Smooth muscle cell of the brain vasculature (primary cell): ENCODE results near the gene PRKACA.

Source experiments
- DNase-seq: peaks from one replicate; pipeline ENCODE4 v3.0.0-alpha.2; 2012; ENCODE audit warnings: low read depth, low spot score

Gene PRKACA

GRCh38 chr19:14116918-14117578, 514 bp downstream of the PRKACA start:
- DNase-seq: no peak

- DNase-seq: no peak
Observed at GRCh38 chr19:14116525-14116917, 1.0 kb downstream of the PRKACA start.

- no peak for DNase-seq
Observed at GRCh38 chr19:14115756-14116155, 1.8 kb downstream of the PRKACA start.

- DNase-seq: no peak
Observed at GRCh38 chr19:14114854-14115253, 2.7 kb downstream of the PRKACA start.

GRCh38 chr19:14114439-14114838, 3.1 kb downstream of the PRKACA start:
- DNase-seq: no peak

GRCh38 chr19:14113762-14114414, 3.7 kb downstream of the PRKACA start:
- no peak for DNase-seq

GRCh38 chr19:14112809-14113385, 4.7 kb downstream of the PRKACA start:
- no peak for DNase-seq

- DNase-seq: no peak
Observed at GRCh38 chr19:14112051-14112808, 5.3 kb downstream of the PRKACA start.

GRCh38 chr19:14111486-14111885, 6.1 kb downstream of the PRKACA start:
- DNase-seq: no peak

- no peak for DNase-seq
Observed at GRCh38 chr19:14110650-14111049, 6.9 kb downstream of the PRKACA start.

- no peak for DNase-seq
Observed at GRCh38 chr19:14107581-14108461, 9.7 kb downstream of the PRKACA start.

- no peak for DNase-seq
Observed at GRCh38 chr19:14106840-14107239, 10.7 kb downstream of the PRKACA start.

GRCh38 chr19:14105680-14106079, 11.9 kb downstream of the PRKACA start:
- DNase-seq: no peak

GRCh38 chr19:14103310-14103709, 14.3 kb downstream of the PRKACA start:
- DNase-seq: no peak

GRCh38 chr19:14102756-14103155, 14.8 kb downstream of the PRKACA start:
- DNase-seq: no peak

GRCh38 chr19:14102102-14102696, 15.4 kb downstream of the PRKACA start:
- no peak for DNase-seq

GRCh38 chr19:14101003-14101545, 16.5 kb downstream of the PRKACA start:
- DNase-seq: no peak

- no peak for DNase-seq
Observed at GRCh38 chr19:14097532-14098151, 19.9 kb downstream of the PRKACA start.

- no peak for DNase-seq
Observed at GRCh38 chr19:14096272-14096992, 21.1 kb downstream of the PRKACA start.

- DNase-seq: no peak
Observed at GRCh38 chr19:14094854-14095253, 22.7 kb downstream of the PRKACA start.
